Fibroblast of lung (primary cell): ENCODE data around the gene SRRD. TPM values are rescaled to one million over a fixed set of nuclear protein-coding genes. Genes with fewer than 3 reads are reported as not detected.

Experiments
- DNase-seq, 2 donors: peaks; one replicate each; pipeline versions ENCODE4 v3.0.0 to v3.0.0-alpha.2; 2010; ENCODE audit warnings: low read depth in 2 of 2
- H2AFZ ChIP-seq: 2 replicates; pipeline ENCODE4 v1.5.1; 2012; ENCODE audit warnings: low read length, control low read depth, inconsistent platforms
- H3K27ac ChIP-seq: 2 replicates; pipeline ENCODE4 v1.5.1; 2011; ENCODE audit warnings: low read length, control low read depth; ENCODE audit not compliant: insufficient read depth
- H3K27me3 ChIP-seq: 2 replicates; pipeline ENCODE4 v1.5.1; 2011; ENCODE audit warnings: mild to moderate bottlenecking, low read length; ENCODE audit not compliant: control insufficient read depth, insufficient read depth
- H3K36me3 ChIP-seq: 2 replicates; pipeline ENCODE4 v1.5.1; 2011; ENCODE audit warnings: low read length; ENCODE audit not compliant: control insufficient read depth, insufficient read depth
- H3K4me1 ChIP-seq: 2 replicates; pipeline ENCODE4 v1.5.1; 2011; ENCODE audit warnings: low read length; ENCODE audit not compliant: control insufficient read depth, insufficient read depth; ENCODE audit errors: extremely low read depth
- H3K4me2 ChIP-seq: 2 replicates; pipeline ENCODE4 v1.5.1; 2011; ENCODE audit warnings: low read length, control low read depth; ENCODE audit not compliant: insufficient read depth; ENCODE audit errors: extremely low read depth
- H3K4me3 ChIP-seq, 4 experiments: fragments of 200-600 bp in 1 of 4; sonication (generic) in 1 of 4; replicated peaks in 1 of 4; 2 replicates each; pipeline ENCODE4 v1.5.1; 2011 to 2016; ENCODE audit warnings: low read length in 4 of 4, low read depth in 3 of 4, mild to moderate bottlenecking in 3 of 4, control low read depth in 2 of 4, inconsistent platforms in 1 of 4, mixed read lengths in 1 of 4; ENCODE audit not compliant: insufficient read depth in 1 of 4; ENCODE audit errors: control extremely low read depth in 1 of 4
- H3K79me2 ChIP-seq: 2 replicates; pipeline ENCODE4 v1.5.1; 2012; ENCODE audit warnings: mild to moderate bottlenecking, low read length, inconsistent platforms; ENCODE audit not compliant: control insufficient read depth, insufficient read depth
- H3K9ac ChIP-seq: 2 replicates; pipeline ENCODE4 v1.5.1; 2011; ENCODE audit warnings: mild to moderate bottlenecking, low read length, control low read depth; ENCODE audit not compliant: insufficient read depth
- H3K9me3 ChIP-seq: 2 replicates; pipeline ENCODE4 v1.5.1; 2012; ENCODE audit warnings: low read depth, low read length; ENCODE audit not compliant: control insufficient read depth, insufficient read depth
- H4K20me1 ChIP-seq: 2 replicates; pipeline ENCODE4 v1.5.1; 2011; ENCODE audit warnings: low read length; ENCODE audit not compliant: control insufficient read depth, insufficient read depth; ENCODE audit errors: extremely low read depth
- EZH2 ChIP-seq: IDR thresholded peaks from 2 replicates; pipeline ENCODE4 v1.5.1; 2012; ENCODE audit warnings: low read length, control low read depth, mild to moderate bottlenecking; ENCODE audit errors: missing control alignments
- polyA plus RNA-seq, 2 donors: library from polyadenylated mRNA; depleted of rRNA in 1 of 2; stranded (reverse) in 1 of 2; unstranded in 1 of 2; fragments of >200 nt; gene quantifications; 2 replicates each; pipeline ENCODE4 v1.2.1, GENCODE V29; 2011 to 2012; ENCODE audit warnings: missing spikeins in 1 of 2
- total RNA-seq: library from RNA; depleted of rRNA; stranded (reverse); fragments of >200 nt; gene quantifications from 2 replicates; pipeline ENCODE4 v1.2.1, GENCODE V29; 2014
- TF ChIP-seq, protein P1 (sequence below), 2 donors: IDR thresholded peaks in 1 of 2; conservative IDR thresholded peaks in 1 of 2; 1 replicate in 1 of 2; 2 replicates in 1 of 2; pipeline ENCODE4 v1.5.1; 2011 to 2012; ENCODE audit warnings: low read length in 2 of 2, control low read depth in 1 of 2, inconsistent platforms in 1 of 2, low read depth in 1 of 2, mild to moderate bottlenecking in 1 of 2

Gene SRRD
- total and polyA plus RNA-seq, 2 donors (not counting 1 experiment from before 2014, with no cell fraction given) = 7.9 to 30.0 TPM

DNA sequence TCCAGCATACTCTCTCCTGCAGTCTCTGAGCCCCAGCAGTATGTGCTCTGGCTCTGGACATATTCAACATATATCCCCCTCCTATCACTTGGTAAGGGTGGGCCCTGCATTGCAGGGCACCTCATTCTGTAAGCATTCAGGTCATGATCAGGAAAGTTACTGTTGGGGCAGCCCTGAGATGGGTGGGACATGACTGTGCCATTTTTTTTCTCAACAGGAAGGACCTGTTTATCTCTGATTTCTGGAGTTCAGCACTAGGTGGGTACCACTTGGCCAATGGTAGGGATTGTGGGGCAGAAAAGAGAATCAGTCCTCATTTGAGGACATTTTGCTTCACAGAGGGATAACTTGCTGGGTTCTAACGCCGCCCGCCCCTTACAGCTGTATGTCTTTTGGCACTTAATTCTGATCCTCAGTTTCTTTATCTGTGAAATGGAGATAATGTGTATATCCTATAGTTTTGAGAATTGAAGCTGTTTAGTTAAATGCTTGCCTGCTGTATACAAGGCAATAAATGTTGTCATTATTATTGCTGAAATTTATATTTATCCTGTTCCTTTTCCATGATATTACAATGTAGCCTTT, 2.2 kb downstream of the SRRD start:
- Histone ChIP-seq H3K27me3 (no peaks in the 10 kb centered on the region), H3K9ac (no peak overlapping the region), H3K27ac (no peak overlapping the region), H3K36me3 (peaks cover 6% of the 10 kb centered on the region), H3K4me3 (no peak overlapping the region), H3K9me3 (no peaks in the 10 kb centered on the region), H3K4me2 (no peak overlapping the region), H4K20me1 (no peaks in the 10 kb centered on the region), H3K4me1 (peaks cover 9% of the 10 kb centered on the region), H3K79me2 (peaks cover 15% of the 10 kb centered on the region), H2AFZ (no peak overlapping the region)
- TF ChIP-seq, protein P1, sequence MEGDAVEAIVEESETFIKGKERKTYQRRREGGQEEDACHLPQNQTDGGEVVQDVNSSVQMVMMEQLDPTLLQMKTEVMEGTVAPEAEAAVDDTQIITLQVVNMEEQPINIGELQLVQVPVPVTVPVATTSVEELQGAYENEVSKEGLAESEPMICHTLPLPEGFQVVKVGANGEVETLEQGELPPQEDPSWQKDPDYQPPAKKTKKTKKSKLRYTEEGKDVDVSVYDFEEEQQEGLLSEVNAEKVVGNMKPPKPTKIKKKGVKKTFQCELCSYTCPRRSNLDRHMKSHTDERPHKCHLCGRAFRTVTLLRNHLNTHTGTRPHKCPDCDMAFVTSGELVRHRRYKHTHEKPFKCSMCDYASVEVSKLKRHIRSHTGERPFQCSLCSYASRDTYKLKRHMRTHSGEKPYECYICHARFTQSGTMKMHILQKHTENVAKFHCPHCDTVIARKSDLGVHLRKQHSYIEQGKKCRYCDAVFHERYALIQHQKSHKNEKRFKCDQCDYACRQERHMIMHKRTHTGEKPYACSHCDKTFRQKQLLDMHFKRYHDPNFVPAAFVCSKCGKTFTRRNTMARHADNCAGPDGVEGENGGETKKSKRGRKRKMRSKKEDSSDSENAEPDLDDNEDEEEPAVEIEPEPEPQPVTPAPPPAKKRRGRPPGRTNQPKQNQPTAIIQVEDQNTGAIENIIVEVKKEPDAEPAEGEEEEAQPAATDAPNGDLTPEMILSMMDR (conservative IDR thresholded peaks at IDR 0.05 in 1 of 2, IDR thresholded peaks at IDR 0.05 in 1 of 2; ENCODE audit: low read depth in 1 of 2, low read length in 2 of 2) = no peak
- TF ChIP-seq EZH2 = no peak
- DNase-seq = no peak

GRCh38 chr22:26486394-26486793, 2.7 kb downstream of the SRRD start:
- no peaks in the 10 kb centered on the region for H3K27me3 ChIP-seq
- H3K9me3 ChIP-seq = no peaks in the 10 kb centered on the region
- no peak overlapping the region for H3K9ac ChIP-seq
- H3K79me2 ChIP-seq = peaks cover 15% of the 10 kb centered on the region
- H3K4me2 ChIP-seq = no peak overlapping the region
- peaks cover 9% of the 10 kb centered on the region for H3K4me1 ChIP-seq
- no peak overlapping the region for H3K4me3 ChIP-seq
- no peak overlapping the region for H2AFZ ChIP-seq
- peaks cover 6% of the 10 kb centered on the region for H3K36me3 ChIP-seq
- H4K20me1 ChIP-seq = no peaks in the 10 kb centered on the region
- H3K27ac ChIP-seq = no peak overlapping the region
- no peak for TF ChIP-seq EZH2
- TF ChIP-seq, protein P1 (conservative IDR thresholded peaks at IDR 0.05 in 1 of 2, IDR thresholded peaks at IDR 0.05 in 1 of 2; ENCODE audit: low read depth in 1 of 2, low read length in 2 of 2) = no peak
- DNase-seq = no peak

- H3K4me1 ChIP-seq = peaks cover 6% of the 10 kb centered on the region
- H2AFZ ChIP-seq = no peak overlapping the region
- H3K9ac ChIP-seq = no peak overlapping the region
- no peak overlapping the region for H3K4me2 ChIP-seq
- DNase-seq = peak in 1 of 2 donors; percentile 4
- H3K36me3 ChIP-seq = peaks cover 10% of the 10 kb centered on the region
- H3K4me3 ChIP-seq = no peak overlapping the region
- H3K27ac ChIP-seq = no peak overlapping the region
- no peaks in the 10 kb centered on the region for H3K27me3 ChIP-seq
- TF ChIP-seq, protein P1 (conservative IDR thresholded peaks at IDR 0.05 in 1 of 2, IDR thresholded peaks at IDR 0.05 in 1 of 2; ENCODE audit: low read depth in 1 of 2, low read length in 2 of 2) = no peak
- no peak for TF ChIP-seq EZH2
- H3K9me3 ChIP-seq = no peaks in the 10 kb centered on the region
- peaks cover 13% of the 10 kb centered on the region for H3K79me2 ChIP-seq
- H4K20me1 ChIP-seq = no peaks in the 10 kb centered on the region
Measured at GRCh38 chr22:26487996-26488395, 4.3 kb downstream of the SRRD start.
